HCT116 (cell line): ENCODE results near the gene ESD. TPM values are rescaled to one million over a fixed set of nuclear protein-coding genes. Genes with fewer than 3 reads are reported as not detected.

ENCODE experiments used
- ATAC-seq: fragments of 200-7000 bp; cut with Tn5 transposase; 2 replicates; pipeline ENCODE4 v1.9.1; 2020; ENCODE audit warnings: mild to moderate bottlenecking, moderate library complexity
- BruUV-seq: library from RNA; stranded (reverse); fragments of 400-500 nt; replicated peaks from 2 replicates; lab custom pipeline; 2021; lab: Mats Ljungman, UMichigan
- CTCF ChIA-PET: fragments of 300-600 bp; sonication (Branson Sonifier 250); formaldehyde crosslinking; loops from one replicate; lab custom pipeline; 2021; ENCODE audit warnings: antibody characterized with exemption; lab: Charles Lee
- POLR2A ChIA-PET: fragments of 300-600, 350-600 bp; sonication (Branson Sonifier 250); formaldehyde crosslinking; loops from one replicate; lab custom pipeline; 2021; ENCODE audit warnings: antibody characterized with exemption; lab: Charles Lee
- RAD21 ChIA-PET, 2 experiments: fragments of 300-600 bp; sonication (Branson Sonifier 250); formaldehyde crosslinking; loops; one replicate each; lab custom pipeline; 2023; ENCODE audit warnings: low total read pairs in 2 of 2; ENCODE audit not compliant: uncharacterized antibody in 2 of 2, unreplicated experiment in 2 of 2, low non-redundant PET in 1 of 2; lab: Charles Lee
- DNase-seq: peaks from one replicate; pipeline ENCODE4 v3.0.0-alpha.2; 2010; ENCODE audit warnings: low read depth, low spot score
- H2AFZ ChIP-seq: fragments of 200-600 bp; shearing (Covaris generic), sonication (generic); 2 replicates; pipeline ENCODE4 v1.6.1; 2017; ENCODE audit warnings: low read depth, mixed run types, mixed read lengths, antibody characterized with exemption, low read length; ENCODE audit not compliant: poor library complexity, severe bottlenecking
- H3K27ac ChIP-seq: 2 replicates; pipeline ENCODE4 v1.5.1; 2012; ENCODE audit warnings: low read depth, low read length
- H3K27me3 ChIP-seq: fragments of 200-600 bp; sonication (generic); 2 replicates; pipeline ENCODE4 v1.6.1; 2016; ENCODE audit warnings: mixed run types, low read length, mixed read lengths; ENCODE audit not compliant: insufficient read depth
- H3K36me3 ChIP-seq, 2 experiments: fragments of 200-500 bp in 1 of 2; fragments of 200-600 bp in 1 of 2; sonication (Bioruptor generic) in 1 of 2; sonication (generic) in 1 of 2; 2 replicates each; pipeline versions ENCODE4 v1.5.1 to v1.6.1; 2014 to 2016; ENCODE audit warnings: low read length in 2 of 2, inconsistent platforms in 1 of 2, mixed read lengths in 1 of 2, mixed run types in 1 of 2; ENCODE audit not compliant: insufficient read depth in 2 of 2, control insufficient read depth in 1 of 2
- H3K4me1 ChIP-seq, 2 experiments: fragments of 200-600 bp in 1 of 2; sonication (generic) in 1 of 2; 2 replicates each; pipeline versions ENCODE4 v1.5.1 to v1.6.1; 2012 to 2017; ENCODE audit warnings: low read length in 2 of 2, inconsistent platforms in 1 of 2, mild to moderate bottlenecking in 1 of 2, mixed read lengths in 1 of 2, mixed run types in 1 of 2, moderate library complexity in 1 of 2; ENCODE audit not compliant: insufficient read depth in 2 of 2, control insufficient read depth in 1 of 2
- H3K4me2 ChIP-seq: fragments of 200-600 bp; sonication (generic); 2 replicates; pipeline ENCODE4 v1.6.1; 2017; ENCODE audit warnings: mixed run types, low read length, mixed read lengths
- H3K4me3 ChIP-seq, 2 experiments: fragments of 200-600 bp in 1 of 2; sonication (generic) in 1 of 2; replicated peaks in 1 of 2; 2 replicates each; pipeline ENCODE4 v1.5.1; 2011 to 2016; ENCODE audit warnings: low read length in 2 of 2, control low read depth in 1 of 2, low read depth in 1 of 2, mild to moderate bottlenecking in 1 of 2, mixed read lengths in 1 of 2, mixed run types in 1 of 2
- H3K79me2 ChIP-seq: fragments of 200-600 bp; sonication (generic); 2 replicates; pipeline ENCODE4 v1.6.1; 2017; ENCODE audit warnings: mild to moderate bottlenecking, mixed run types, low read length, moderate library complexity, mixed read lengths; ENCODE audit not compliant: insufficient read depth
- H3K9ac ChIP-seq: fragments of 200-600 bp; sonication (generic); 2 replicates; pipeline ENCODE4 v1.6.1; 2016; ENCODE audit warnings: low read length, mixed read lengths
- H3K9me2 ChIP-seq: fragments of 200-600 bp; sonication (generic), shearing (Covaris generic); 2 replicates; pipeline ENCODE4 v1.6.1; 2017; ENCODE audit warnings: mixed run types, mild to moderate bottlenecking, moderate library complexity; ENCODE audit not compliant: insufficient read depth
- H3K9me3 ChIP-seq, 2 experiments: fragments of 200-500 bp in 1 of 2; fragments of 200-600 bp in 1 of 2; sonication (Bioruptor generic) in 1 of 2; sonication (generic) in 1 of 2; 2 replicates each; pipeline ENCODE4 v1.6.1; 2014 to 2017; ENCODE audit warnings: low read length in 2 of 2, mixed read lengths in 2 of 2, inconsistent platforms in 1 of 2, low read depth in 1 of 2, mild to moderate bottlenecking in 1 of 2, mixed run types in 1 of 2, moderate library complexity in 1 of 2; ENCODE audit not compliant: control insufficient read depth in 1 of 2, insufficient read depth in 1 of 2
- H4K20me1 ChIP-seq: fragments of 200-600 bp; sonication (generic), shearing (Covaris generic); 2 replicates; pipeline ENCODE4 v1.6.1; 2017; ENCODE audit warnings: mixed run types, mild to moderate bottlenecking, moderate library complexity; ENCODE audit not compliant: insufficient read depth
- EGR1 ChIP-seq: IDR thresholded peaks from 2 replicates; pipeline ENCODE4 v1.6.1; 2012; ENCODE audit warnings: low read depth
- POLR2A ChIP-seq: IDR thresholded peaks from 2 replicates; pipeline ENCODE4 v1.7.0; 2011; ENCODE audit warnings: borderline replicate concordance; ENCODE audit not compliant: insufficient read depth, insufficient read length; ENCODE audit errors: extremely low read depth
- YY1 ChIP-seq: IDR thresholded peaks from 2 replicates; pipeline ENCODE4 v1.6.1; 2011; ENCODE audit warnings: low read length, low read depth, moderate library complexity, mild to moderate bottlenecking; ENCODE audit not compliant: insufficient replicate concordance; ENCODE audit errors: extremely low read depth
- ZBTB33 ChIP-seq: IDR thresholded peaks from 2 replicates; pipeline ENCODE4 v1.6.1; 2011; ENCODE audit warnings: mild to moderate bottlenecking, low read length, moderate library complexity; ENCODE audit not compliant: insufficient replicate concordance; ENCODE audit errors: extremely low read depth
- ZFX ChIP-seq: fragments of 450-650 bp; IDR thresholded peaks from 2 replicates; pipeline ENCODE4 v1.6.1; 2017
- ZNF274 ChIP-seq: fragments of 200-500 bp; sonication (Bioruptor generic); IDR thresholded peaks from 2 replicates; pipeline ENCODE4 v1.6.1; 2014; ENCODE audit warnings: mild to moderate bottlenecking, low read depth, low read length, inconsistent platforms
- intact Hi-C: fragments of 100-400 bp; cut with micrococcal nuclease; formaldehyde crosslinking; loops from 2 replicates; pipeline ENCODE4 v1.10.0; 2022
- total RNA-seq: library from RNA; stranded (reverse); gene quantifications from one replicate; pipeline ENCODE4 v1.2.1, GENCODE V29; 2021; ENCODE audit not compliant: unreplicated experiment

ESD gene
- total RNA-seq, 1 experiment from 2014 or later = 111 TPM

GRCh38 chr13:46738055-46738454 is 58.9 kb downstream of the ESD start:
- Histone ChIP-seq H3K4me3 (no peak overlapping the region), H3K9ac (no peak overlapping the region), H3K9me3 (no peaks in the 10 kb centered on the region), H4K20me1 (no peaks in the 10 kb centered on the region), H3K4me2 (no peak overlapping the region), H3K27ac (no peak overlapping the region), H3K27me3 (no peaks in the 10 kb centered on the region), H3K36me3 (peaks cover 0 to 3% of the 10 kb centered on the region in 2 experiments; a peak in 2 of 4 replicates), H3K9me2 (no peaks in the 10 kb centered on the region), H2AFZ (no peak overlapping the region), H3K4me1 (no peaks in the 10 kb centered on the region), H3K79me2 (no peaks in the 10 kb centered on the region)
- TF ChIP-seq ZFX (no peak), YY1 (no peak), ZNF274 (no peak), EGR1 (no peak)
- ChIA-PET RAD21 (no interaction called here), POLR2A (no interaction called here), CTCF (no interaction called here)
- intact Hi-C loops = no loop called here
- ATAC-seq = no peak
- BruUV-seq = no TSS peak
- DNase-seq = no peak

GRCh38 chr13:46736541-46737310 is 60.2 kb downstream of the ESD start:
- Histone ChIP-seq H3K27ac (no peak overlapping the region), H3K9me2 (no peaks in the 10 kb centered on the region), H3K27me3 (no peaks in the 10 kb centered on the region), H3K36me3 (peaks cover 0 to 5% of the 10 kb centered on the region in 2 experiments; a peak in 2 of 4 replicates), H3K4me2 (no peak overlapping the region), H3K9me3 (no peaks in the 10 kb centered on the region), H3K79me2 (no peaks in the 10 kb centered on the region), H4K20me1 (no peaks in the 10 kb centered on the region), H2AFZ (no peak overlapping the region), H3K9ac (no peak overlapping the region), H3K4me3 (no peak overlapping the region), H3K4me1 (no peaks in the 10 kb centered on the region)
- CTCF ChIA-PET = no interaction called here
- ATAC-seq (no peak), DNase-seq (no peak)
- TF ChIP-seq POLR2A (no peak), ZBTB33 (no peak)
- RAD21 ChIA-PET = no interaction called here
- POLR2A ChIA-PET = no interaction called here
- intact Hi-C loops = no loop called here
- no TSS peak for BruUV-seq
